GM12872 (cell line): ENCODE data around the gene DYNC2LI1.

Experiments used
- TF ChIP-seq, protein P1 (sequence below): IDR thresholded peaks from 3 replicates; pipeline ENCODE4 v1.5.1; 2011; ENCODE audit warnings: low read depth, mild to moderate bottlenecking, low read length, moderate library complexity; ENCODE audit not compliant: insufficient read depth

The DYNC2LI1 gene

DNA sequence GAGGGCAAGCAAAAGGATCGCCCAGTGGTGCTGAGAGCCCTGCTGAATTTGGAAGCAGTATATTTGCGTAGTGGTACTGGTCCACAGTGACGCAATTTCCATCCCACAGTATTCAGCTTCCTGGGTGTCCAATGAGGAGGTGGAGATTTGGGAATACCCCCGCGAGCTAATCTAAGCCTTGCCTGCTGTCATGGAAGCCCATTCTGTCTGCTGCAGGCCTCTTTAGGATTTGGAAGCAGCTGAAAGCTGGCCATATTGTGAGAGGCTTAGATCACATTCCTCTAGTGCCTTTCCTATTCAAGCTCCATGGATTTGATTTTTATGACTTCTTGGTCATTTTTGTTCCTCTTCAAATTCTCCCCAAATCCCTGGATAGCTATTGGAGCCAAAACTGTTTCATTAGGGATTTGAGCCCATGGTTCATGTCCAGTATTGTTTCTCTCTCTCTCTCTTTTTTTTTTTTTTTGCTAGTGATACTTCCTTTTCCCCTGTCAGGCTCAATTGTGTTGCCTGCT is 22.3 kb upstream of the DYNC2LI1 start:
- TF ChIP-seq, protein P1, sequence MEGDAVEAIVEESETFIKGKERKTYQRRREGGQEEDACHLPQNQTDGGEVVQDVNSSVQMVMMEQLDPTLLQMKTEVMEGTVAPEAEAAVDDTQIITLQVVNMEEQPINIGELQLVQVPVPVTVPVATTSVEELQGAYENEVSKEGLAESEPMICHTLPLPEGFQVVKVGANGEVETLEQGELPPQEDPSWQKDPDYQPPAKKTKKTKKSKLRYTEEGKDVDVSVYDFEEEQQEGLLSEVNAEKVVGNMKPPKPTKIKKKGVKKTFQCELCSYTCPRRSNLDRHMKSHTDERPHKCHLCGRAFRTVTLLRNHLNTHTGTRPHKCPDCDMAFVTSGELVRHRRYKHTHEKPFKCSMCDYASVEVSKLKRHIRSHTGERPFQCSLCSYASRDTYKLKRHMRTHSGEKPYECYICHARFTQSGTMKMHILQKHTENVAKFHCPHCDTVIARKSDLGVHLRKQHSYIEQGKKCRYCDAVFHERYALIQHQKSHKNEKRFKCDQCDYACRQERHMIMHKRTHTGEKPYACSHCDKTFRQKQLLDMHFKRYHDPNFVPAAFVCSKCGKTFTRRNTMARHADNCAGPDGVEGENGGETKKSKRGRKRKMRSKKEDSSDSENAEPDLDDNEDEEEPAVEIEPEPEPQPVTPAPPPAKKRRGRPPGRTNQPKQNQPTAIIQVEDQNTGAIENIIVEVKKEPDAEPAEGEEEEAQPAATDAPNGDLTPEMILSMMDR, result no peak

DNA sequence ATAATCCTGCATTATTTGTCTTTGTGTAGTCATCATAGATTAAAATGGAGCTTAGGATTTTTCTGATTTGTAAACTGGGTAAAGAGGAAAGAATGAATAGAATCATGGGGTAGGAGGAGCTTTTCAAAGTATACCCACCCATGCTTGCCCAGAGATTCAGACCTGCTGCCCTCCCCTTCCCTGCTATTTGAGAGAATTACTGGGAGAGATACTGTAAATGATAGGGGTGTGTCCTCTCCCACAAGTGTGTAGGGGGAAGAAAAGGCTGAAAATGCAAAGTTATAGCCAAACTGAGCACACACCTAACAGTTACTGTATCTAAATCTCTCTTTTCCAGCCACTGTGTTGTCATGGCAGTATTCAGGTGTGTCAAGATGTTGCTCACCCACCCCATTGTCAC is 21.5 kb upstream of the DYNC2LI1 start:
- TF ChIP-seq, protein P1, result no peak

DNA sequence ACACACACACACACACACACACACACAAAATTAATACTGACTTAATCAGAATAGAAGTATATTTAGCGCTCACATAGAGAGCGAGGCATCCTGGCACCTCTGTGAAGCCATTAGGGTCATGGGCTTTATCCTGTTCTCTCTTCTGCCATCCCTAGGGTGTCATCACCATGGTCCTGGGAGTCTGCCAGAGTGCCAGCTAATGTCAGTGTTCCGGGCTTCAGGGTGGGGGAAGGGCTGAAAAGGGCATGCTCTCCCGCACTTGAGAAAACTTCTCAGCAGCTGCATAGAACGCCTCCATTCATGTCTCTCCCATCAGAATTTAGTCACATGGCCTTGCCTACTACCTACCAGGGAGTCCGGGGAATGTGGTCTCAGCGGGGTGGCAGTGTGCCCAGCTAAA is 19.7 kb upstream of the DYNC2LI1 start:
- TF ChIP-seq, protein P1, result no peak

DNA sequence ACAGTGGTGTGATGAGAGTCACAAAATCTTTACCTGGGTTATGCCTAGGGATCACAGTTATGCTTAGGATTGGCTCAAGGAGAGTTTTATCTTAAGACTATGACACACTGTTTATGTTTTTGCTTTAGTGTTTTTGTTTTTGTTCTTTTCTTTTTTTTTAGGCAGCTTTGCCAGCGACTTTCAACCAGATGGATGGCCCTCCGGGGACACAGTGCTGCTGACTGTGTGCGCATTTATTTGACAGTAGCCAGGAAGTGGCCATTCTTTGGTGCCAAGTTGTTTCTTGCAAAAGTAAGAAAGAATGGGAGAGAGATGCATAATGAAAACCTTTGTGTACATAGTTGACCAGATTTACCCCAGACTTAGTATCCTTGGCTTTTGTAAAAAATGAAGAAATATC is 15.1 kb upstream of the DYNC2LI1 start:
- TF ChIP-seq, protein P1, result no peak

DNA sequence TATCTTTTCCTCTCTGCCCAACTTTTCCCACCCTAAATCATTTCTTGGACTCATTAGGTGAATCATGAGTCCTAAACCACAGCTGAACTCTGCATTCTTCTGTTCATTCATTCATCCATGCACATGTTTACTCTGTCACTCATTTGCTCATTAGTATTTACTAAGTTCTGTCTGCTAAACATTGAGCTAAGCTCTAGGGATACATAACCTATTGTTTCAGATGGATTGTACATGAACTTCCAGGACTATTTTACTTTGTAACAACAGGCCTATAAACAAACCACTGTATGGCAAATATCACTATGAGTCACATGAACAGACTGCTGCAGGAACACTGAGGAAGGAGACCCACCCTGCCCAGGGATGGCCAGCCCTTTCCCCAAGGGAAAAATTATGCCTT is 14.6 kb upstream of the DYNC2LI1 start:
- TF ChIP-seq, protein P1, result no peak

DNA sequence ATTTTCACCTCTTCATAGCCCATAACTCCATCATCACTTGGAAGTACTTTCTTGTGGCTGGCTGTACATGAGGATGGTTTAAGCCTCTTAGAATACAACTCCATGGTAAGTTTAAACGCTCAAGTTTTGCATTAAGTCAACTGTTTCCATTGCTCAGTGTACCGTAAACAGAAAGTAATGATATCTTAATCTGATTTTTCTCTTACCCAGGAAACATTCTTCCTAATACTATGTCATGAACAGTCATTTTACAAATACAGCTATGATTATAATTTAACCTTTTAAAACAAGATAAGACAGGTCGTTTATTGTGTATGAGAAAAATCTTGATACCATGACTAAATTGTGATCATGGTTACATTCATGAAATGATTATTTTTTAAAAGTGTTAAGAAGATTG is 11.6 kb upstream of the DYNC2LI1 start:
- TF ChIP-seq, protein P1, result no peak

DNA sequence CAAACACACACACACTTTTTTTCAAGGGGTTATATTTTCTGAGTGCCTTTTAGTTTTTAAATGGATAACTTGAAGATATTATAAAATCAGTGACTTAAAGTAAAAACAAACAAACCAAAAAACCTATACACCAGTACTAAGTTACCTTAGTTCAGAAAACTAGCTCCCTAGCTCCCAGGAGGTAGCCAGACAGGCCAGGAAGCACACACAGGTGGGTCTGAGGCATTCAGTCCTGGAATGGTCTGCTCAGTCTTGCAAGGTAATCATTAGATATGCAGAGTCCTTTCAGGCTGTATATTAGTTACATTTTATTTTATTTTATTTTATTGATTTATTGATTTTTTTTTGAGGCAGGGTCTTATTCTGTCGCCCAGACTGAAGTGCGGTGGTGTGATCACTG is 10.7 kb upstream of the DYNC2LI1 start:
- TF ChIP-seq, protein P1, result no peak

DNA sequence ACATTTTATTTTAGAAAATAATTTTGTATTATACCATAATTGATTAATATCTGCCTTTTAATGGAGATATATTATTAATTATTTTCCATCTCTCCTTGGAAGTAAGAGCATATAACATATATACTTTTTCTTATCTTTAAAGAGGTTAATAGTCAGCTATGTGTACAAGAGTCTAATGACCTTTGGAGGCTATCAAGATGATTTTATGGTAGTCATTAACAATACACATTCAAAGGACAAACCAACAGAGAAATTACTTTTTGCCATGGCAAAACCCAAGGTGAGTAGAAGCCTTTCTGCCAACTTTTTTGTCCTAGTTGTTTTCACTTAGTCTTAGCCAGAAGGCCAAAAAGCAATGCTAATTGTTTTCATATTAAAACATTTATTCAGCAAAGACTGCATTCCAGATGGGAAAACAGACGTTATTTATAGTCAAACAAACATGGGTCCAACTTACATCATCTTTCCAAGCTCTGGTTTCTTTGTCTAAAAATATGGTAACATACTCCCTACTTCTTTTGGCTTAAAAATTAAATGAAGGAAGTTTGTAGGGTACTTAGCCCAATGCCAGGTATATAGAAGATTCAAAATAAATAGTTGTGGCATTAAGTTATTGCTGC is 9.6 kb upstream of the DYNC2LI1 start:
- TF ChIP-seq, protein P1, result no peak
